ENCODE data around the gene ARHGAP10.
"Not testable (repeated sequence)": the region's sequence is repeated elsewhere in the genome, so short reads cannot be mapped to it uniquely, and the experiment has no call there.

Gene ARHGAP10

GRCh38 chr4:147799057-147799456 lies 67.2 kb downstream of the ARHGAP10 start:
- DNase-seq = not testable (repeated sequence)

DNA sequence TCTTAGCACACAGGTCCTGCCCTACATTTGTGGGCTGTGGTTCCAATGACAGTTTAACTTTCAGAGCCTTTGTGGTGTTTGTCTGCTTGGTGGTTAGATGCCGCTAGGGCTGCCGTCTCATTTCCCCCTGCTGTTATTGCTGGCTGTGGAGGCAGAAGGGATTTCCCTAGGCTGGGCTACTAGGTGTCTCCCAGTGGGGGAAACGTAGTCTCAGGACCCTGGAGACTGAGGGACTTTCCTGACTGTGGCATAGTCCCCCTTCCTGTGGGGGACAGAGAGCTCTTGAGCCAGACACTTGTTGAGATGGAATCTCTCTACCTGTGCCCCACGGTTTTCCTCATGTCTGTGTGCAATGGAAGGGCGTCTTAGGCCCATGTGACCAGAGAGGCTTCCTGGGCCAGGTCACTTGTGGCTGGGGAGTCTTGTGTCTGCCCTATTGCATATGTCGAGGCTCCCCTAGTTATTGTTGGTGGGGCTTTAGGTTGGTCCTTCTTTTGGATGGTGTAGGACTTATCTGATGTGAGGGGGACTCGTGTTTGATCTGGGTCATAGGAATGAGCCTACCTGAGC lies 68.2 kb downstream of the ARHGAP10 start:
- no peak for DNase-seq

DNA sequence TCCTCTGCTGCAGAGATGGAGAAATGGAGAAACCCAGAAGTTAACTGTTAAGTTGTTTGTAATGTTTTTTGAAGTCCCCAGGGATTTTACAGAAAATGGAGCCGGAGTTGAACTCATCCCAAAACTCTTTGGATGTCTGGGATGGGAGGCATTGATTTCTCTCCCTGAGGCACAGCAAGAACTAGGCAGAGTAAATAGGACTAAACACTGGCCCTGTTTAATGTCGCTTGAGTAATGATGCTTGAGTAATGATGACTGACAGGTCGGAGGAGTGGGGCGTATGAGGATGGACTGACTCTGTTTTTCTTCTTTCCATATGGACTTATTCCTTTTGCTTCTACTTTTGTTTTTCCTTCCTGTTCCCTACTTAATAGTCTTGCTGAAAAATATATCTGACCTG lies 69.9 kb downstream of the ARHGAP10 start:
- no peak for DNase-seq

- no peak for DNase-seq
Measured at GRCh38 chr4:147802346-147802745, 70.5 kb downstream of the ARHGAP10 start.

GRCh38 chr4:147805946-147806345 lies 74.1 kb downstream of the ARHGAP10 start:
- no peak for DNase-seq

- no peak for DNase-seq
Measured at GRCh38 chr4:147808447-147808846, 76.6 kb downstream of the ARHGAP10 start.

DNA sequence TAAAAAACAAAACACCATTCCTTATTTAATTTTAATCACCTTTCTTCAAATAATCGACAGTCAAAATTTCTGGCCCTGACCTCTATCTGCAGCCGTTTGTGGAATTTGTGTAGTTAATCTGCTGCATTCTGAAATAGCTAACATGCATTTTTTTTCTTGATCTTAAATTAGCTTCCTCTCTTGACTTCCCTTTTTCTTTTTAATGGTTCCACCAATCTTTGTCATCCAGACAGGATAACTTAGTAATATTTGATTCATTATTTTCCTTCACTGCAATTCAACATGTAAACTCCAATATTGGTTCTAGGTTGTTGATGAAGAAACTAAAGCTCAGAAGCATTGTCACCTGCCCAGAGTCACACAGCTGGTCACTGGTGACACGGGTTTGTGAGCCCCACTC lies 77.3 kb downstream of the ARHGAP10 start:
- no peak for DNase-seq

DNA sequence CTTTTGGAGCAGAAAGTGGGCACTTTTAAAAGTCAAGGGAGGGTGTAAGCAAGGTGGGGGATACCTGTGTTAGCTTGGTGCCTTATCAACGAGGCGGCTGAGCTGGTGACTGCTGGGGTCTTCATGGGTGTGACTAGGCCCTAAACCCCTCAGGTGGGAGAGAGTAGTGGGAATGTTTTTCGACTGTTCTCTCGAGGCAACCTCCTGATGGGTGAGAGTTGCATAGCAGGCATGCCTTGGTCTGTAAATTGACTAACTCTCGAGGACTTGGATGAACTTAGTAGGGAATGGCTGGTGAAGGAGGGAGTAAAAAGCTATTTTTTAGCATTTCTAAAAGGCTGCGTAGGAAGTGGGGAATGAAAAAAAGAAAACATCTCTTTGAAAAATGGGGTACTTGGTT lies 80.0 kb downstream of the ARHGAP10 start:
- DNase-seq = no peak

- DNase-seq = no peak
Measured at GRCh38 chr4:147813109-147813773, 81.4 kb downstream of the ARHGAP10 start.

GRCh38 chr4:147813973-147814372 lies 82.1 kb downstream of the ARHGAP10 start:
- DNase-seq = no peak

- DNase-seq = no peak
Measured at GRCh38 chr4:147814376-147814775, 82.5 kb downstream of the ARHGAP10 start.

GRCh38 chr4:147815741-147816140 lies 83.9 kb downstream of the ARHGAP10 start:
- no peak for DNase-seq

GRCh38 chr4:147816382-147817254 lies 84.7 kb downstream of the ARHGAP10 start:
- no peak for DNase-seq

DNA sequence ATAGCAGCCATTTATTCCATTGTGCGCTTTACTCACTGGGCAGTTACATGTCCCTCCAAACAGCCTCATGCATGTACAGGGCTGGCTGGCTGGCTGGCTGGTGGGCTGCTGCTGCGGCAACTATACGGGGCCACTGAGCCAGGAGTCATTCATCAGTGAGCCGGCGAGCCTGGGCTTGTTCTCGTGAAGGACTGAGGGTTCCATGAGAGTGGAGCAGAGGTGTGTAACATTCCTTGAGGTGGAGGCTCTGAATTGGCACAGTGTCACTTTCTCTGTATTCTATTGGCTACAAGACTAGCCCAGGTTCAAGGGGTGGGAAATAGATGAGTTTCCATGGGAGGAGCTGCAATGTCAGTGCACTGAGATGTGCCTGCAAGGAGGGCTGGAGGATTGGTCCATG lies 89.1 kb downstream of the ARHGAP10 start:
- DNase-seq = no peak

- DNase-seq = no peak
Measured at GRCh38 chr4:147821555-147821954, 89.7 kb downstream of the ARHGAP10 start.

DNA sequence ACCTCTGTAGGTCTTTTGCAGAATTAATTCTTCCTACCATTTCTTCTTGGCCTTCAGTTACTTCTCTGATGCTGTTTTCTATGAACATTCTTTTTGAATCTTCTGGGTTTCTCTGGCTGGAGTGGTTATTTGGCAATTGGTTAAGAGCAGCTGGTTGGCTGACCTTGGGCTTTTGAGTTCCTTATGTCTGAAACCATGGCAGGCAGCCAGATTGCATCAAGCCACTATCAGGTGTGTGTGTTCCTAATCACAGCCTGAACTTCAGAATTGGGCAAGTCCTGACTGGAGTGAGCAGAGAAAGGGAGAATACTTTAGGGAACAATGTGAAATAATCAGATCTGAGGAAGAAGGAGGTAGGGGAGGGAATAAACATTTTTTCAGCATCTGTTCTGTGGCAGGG lies 90.2 kb downstream of the ARHGAP10 start:
- DNase-seq = no peak

DNA sequence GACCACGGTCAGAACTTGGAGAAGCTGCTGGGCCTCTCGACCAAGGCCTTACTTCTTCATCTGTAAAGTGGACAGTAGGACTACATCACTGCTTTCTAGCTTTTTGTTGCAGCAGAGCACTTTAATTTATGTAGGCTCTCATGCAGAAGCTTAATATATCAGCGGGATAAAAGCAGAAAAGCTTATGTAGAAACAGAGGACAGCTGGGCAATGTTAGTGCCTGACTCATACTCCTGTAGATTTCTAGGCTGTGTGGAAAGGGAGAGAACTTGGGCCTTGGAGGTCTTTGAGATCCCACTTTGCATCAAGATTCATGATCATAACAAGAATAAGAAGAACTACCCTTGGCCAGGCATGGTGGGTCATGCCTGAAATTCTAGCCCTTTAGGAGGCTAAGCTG lies 91.2 kb downstream of the ARHGAP10 start:
- DNase-seq = no peak

DNA sequence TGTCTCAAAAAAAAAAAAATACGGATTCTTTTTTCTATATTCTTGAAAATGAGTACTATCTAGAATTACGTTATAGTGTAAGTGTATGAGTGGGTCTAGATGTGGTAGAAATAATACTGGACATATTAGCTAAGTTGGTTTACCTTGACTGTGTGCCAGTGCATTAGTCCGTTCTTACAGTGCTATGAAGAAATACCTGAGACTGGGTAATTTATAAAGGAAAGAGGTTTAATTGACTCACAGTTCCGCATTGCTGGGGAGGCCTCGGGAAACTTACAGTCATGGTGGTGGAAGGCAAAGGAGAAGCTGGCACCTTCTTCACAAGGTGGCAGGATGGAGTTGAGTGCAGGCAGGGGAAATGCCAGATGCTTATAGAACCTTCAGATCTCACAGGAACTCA lies 92.4 kb downstream of the ARHGAP10 start:
- no peak for DNase-seq

DNA sequence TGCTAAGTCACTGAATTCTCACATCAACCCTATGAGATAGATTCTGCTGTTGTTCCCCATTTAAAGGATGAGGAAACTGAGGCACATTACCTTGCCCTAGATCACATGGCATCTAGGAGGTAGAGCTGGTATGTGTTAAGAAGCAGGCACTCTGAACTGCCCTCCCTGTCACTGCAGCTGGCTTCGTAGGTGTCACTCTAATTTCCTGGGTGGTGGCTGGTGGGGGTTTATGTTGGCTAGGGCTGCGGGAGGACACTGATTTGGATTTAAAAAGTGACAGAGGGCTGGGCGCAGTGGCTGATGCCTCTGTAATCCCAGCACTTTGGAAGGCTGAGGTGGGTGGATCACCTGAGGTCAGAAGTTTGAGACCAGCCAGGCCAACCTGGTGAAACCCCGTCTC lies 93.0 kb downstream of the ARHGAP10 start:
- no peak for DNase-seq

DNA sequence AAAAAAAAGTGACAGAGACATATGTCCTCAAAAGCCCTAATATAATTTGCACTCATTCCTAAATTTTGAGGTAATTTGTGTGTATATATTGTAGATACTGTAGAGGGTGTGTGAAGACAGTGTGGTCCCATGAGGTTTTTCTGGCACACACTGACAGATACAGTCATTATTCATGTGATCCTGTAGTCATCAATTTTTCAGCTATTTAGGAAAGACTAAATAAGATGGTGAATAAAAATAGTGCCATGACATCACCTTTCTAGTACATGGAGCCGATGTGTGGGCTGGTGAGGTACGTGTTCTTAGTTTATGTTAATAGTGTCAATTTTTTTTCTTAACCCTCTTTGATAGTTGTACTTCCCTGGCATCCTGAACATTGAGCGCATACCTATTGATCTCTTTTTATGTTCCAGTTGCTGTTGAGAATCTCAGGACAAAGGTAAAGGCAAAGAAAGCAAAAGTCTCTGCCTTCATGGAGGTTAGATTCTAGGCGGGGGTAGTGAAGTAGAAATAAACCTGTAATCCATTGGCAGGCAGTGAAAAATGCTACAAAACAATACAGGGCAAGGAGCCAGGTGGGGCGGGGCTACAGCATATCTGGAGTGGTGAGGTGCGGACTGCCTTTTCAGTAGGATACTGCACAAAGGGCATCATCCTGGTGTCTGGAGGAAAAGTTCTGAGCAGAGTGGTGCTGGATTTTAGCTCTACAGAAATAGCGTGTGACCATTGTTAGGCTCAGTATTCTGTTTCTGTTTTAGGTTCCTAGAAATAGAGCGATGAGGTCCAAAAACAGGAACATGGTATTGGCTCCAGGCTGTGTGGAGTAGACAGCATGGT lies 93.8 kb downstream of the ARHGAP10 start:
- DNase-seq = no peak

GRCh38 chr4:147826288-147826646 lies 94.4 kb downstream of the ARHGAP10 start:
- DNase-seq = no peak

GRCh38 chr4:147828331-147828905 lies 96.5 kb downstream of the ARHGAP10 start:
- DNase-seq = no peak

All from SIG-M5 (cell line).